PC-9 (cell line): ENCODE results near the gene CYP2R1.

Source experiments
- CTCF ChIP-seq: fragments of 200-600 bp; sonication (generic); conservative IDR thresholded peaks from 2 replicates; pipeline ENCODE4 v1.6.1; 2017; ENCODE audit warnings: mixed run types, antibody characterized with exemption, mild to moderate bottlenecking, moderate library complexity
- EZH2 ChIP-seq: fragments of 200-600 bp; sonication (generic); IDR thresholded peaks from 2 replicates; pipeline ENCODE4 v1.8.0; 2017; ENCODE audit warnings: antibody characterized with exemption, low read depth

GRCh38 chr11:14882196-14882595 is 9.8 kb downstream of the CYP2R1 start:
- no peak for TF ChIP-seq EZH2
- TF ChIP-seq CTCF, result no peak
